Measurements from ENCODE around the gene GORAB.

GORAB gene, protein sequence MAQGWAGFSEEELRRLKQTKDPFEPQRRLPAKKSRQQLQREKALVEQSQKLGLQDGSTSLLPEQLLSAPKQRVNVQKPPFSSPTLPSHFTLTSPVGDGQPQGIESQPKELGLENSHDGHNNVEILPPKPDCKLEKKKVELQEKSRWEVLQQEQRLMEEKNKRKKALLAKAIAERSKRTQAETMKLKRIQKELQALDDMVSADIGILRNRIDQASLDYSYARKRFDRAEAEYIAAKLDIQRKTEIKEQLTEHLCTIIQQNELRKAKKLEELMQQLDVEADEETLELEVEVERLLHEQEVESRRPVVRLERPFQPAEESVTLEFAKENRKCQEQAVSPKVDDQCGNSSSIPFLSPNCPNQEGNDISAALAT

DNA sequence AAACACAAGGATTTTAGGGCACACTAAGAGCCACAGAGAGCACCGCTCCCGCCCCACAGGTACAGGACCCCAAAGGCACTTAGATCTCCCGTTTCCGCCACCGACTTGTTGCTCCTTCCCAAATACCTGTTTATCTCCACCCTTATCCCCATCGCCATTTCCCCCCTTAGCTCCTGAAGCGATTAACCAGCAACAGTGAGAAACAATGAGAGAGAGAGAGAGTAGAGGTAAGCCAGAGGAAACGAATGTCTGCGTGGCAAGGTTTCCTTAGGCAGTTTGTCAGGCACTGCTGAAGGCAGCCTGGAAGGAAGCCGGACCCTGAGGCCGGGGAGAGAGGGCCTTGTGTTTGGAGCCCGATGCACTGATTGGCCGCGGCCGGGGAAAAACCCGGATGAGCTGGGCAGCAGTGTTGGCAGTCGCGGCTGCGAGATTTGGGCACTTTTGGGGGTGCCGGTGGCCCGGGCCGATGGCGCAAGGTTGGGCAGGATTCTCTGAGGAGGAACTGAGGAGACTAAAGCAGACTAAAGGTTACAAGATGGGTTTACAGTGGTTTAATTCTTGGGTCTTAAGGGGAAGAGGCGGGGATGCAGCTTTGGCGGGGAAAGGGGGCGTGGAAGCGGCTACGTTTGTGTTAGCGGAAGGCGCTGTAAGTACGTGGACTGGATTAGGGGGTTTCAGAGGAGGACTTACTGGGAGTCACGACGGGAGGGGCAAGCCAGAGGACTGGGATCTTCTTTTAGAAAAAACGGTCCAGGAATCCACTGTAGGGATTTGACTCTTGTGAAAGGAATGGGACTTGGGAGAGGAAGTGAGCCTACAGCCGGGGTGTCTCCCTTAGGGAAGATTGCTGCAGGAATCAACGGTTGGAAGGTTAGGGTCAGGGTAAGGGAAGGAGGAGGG lies at the start of gene GORAB:
TSS of gene GORAB (plus strand) at position 409 of the 900 bp plus-strand sequence. CDS start at position 467, 58 bp downstream.
- no peak for TF ChIP-seq JUND (IDR thresholded peaks at IDR 0.05; ENCODE audit: low read depth)
- peak; percentile 88 to 95 for DNase-seq (ENCODE audit: low read depth in 1 of 2, low spot score in 1 of 2)
- in situ Hi-C loops (cut with HindIII; ENCODE audit: low pct_unique_long_range_greater_than_20kb, low sequenced_read_pairs) = no loop called here

DNA sequence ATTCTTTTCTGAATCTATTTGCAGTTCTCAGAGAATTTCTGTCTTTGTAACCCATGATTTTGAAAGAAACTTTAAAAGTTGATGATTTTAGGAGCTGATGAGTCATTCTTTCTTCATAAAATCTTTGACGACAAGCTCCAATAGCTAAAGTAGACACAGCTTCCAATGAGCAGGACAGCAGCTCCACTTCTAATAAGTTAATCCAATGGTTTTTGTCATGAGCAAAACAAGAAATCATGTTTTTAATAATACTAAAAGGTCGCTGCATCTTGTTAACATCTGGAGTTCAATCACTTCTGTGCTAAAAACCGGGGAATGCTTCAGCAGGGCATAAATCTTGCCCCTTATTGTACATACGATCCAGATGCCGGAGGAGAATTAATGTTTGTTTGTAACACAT lies 48.9 kb upstream of the GORAB start:
- in situ Hi-C loops (cut with HindIII; ENCODE audit: low pct_unique_long_range_greater_than_20kb, low sequenced_read_pairs) = no loop called here
- DNase-seq (ENCODE audit: low read depth in 1 of 2, low spot score in 1 of 2) = no peak
- no peak for TF ChIP-seq JUND (IDR thresholded peaks at IDR 0.05; ENCODE audit: low read depth)

DNA sequence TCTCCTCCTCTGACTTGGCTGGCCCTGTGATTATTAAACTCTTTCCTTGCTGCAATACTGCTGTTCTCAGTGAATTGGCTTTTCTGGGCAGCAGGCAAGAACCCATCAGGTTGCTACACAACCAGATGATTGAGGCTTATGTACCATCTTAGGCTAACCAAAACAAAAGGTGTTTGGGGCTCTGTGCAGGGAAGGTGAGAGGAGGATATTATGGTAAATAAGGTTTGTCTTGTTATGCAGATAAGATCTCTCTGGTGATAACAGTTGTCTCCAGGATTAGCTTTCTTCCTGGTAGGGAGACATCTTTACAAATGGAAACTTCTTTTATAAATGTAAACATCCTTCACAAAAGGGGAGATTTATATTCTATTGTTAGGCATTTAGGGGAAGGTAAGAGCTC lies 44.5 kb upstream of the GORAB start:
- no peak for TF ChIP-seq JUND (IDR thresholded peaks at IDR 0.05; ENCODE audit: low read depth)
- in situ Hi-C loops (cut with HindIII; ENCODE audit: low pct_unique_long_range_greater_than_20kb, low sequenced_read_pairs) = no loop called here
- DNase-seq (ENCODE audit: low read depth in 1 of 2, low spot score in 1 of 2) = no peak

DNA sequence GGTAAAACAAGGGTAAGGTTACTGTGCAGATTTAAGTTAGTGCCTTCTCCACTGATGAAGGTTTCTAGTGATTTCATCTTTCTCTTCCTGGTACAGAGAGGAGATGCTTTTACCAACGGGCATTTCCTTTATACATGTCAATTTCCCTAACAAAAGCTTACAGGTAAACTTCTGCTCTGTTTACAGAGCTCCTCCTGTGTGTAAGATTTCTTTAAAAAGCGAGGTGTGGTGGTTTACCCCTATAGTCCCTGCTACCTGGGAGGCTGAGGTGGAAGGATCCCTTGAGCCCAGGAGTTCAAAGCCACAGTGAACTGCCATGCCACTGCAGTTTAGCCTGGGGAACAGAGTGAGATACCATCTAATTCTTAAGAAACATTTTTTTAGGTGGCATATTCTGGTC lies 40.7 kb upstream of the GORAB start:
- DNase-seq (ENCODE audit: low read depth in 1 of 2, low spot score in 1 of 2) = no peak
- TF ChIP-seq JUND (IDR thresholded peaks at IDR 0.05; ENCODE audit: low read depth) = no peak
- in situ Hi-C loops (cut with HindIII; ENCODE audit: low pct_unique_long_range_greater_than_20kb, low sequenced_read_pairs) = no loop called here

DNA sequence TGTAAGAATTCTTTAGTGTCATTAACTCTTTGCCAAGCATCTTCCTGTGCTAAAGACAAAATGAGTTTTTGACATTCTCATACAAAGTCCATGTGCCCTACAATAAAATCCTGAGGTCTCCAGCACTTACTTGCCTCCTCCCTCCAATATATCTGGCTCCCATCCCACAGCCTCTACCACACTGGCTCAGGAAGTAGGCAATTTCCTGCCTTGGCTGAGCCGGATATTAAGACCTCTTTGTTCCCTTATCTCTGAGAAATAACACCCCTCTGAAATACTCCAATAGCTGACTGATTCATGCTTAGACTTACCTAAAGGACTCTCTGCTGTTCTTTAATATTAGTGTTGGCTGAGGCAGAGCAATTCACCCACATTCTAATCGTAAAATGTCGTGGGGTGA lies 37.6 kb upstream of the GORAB start:
- no peak for DNase-seq (ENCODE audit: low read depth in 1 of 2, low spot score in 1 of 2)
- in situ Hi-C loops (cut with HindIII; ENCODE audit: low pct_unique_long_range_greater_than_20kb, low sequenced_read_pairs) = no loop called here
- TF ChIP-seq JUND (IDR thresholded peaks at IDR 0.05; ENCODE audit: low read depth) = no peak

DNA sequence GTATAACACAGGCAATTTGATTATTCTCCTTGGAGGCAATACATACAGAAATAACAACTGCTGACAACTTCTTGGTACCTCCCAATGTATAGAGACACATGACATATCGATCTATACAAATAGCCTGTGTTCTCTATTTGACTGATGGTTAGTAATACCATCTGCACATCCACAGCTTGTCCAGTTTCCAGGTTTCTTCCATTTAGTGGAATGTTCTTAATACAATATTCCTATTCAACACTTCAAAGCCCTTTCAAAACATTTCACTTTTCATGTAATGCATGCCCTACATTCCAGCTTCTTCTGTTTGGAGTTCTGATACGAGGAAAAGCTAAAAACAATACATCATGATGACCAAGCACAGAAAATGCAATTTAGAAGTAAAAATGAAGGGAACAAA lies 37.0 kb upstream of the GORAB start:
- DNase-seq (ENCODE audit: low read depth in 1 of 2, low spot score in 1 of 2) = no peak
- in situ Hi-C loops (cut with HindIII; ENCODE audit: low pct_unique_long_range_greater_than_20kb, low sequenced_read_pairs) = no loop called here
- no peak for TF ChIP-seq JUND (IDR thresholded peaks at IDR 0.05; ENCODE audit: low read depth)

DNA sequence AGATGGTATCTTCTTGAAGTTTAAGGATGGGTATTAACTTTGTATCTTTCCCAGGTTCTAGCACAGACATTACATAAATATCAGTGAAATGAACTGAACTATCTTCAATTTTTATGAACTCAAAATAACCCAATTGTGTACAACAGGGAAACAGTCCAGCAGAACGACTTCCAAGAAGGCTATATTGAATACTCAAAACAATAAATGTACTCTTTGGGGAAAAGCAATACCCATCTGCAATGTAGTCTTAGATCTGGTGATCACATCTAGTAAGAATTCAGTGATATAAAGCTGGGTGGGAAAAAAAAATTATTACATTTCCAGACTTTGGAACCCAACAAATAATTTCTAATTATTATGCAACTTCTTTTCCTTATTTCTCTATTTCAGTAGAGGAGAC lies 33.1 kb upstream of the GORAB start:
- no peak for DNase-seq (ENCODE audit: low read depth in 1 of 2, low spot score in 1 of 2)
- no peak for TF ChIP-seq JUND (IDR thresholded peaks at IDR 0.05; ENCODE audit: low read depth)
- in situ Hi-C loops (cut with HindIII; ENCODE audit: low pct_unique_long_range_greater_than_20kb, low sequenced_read_pairs) = no loop called here

DNA sequence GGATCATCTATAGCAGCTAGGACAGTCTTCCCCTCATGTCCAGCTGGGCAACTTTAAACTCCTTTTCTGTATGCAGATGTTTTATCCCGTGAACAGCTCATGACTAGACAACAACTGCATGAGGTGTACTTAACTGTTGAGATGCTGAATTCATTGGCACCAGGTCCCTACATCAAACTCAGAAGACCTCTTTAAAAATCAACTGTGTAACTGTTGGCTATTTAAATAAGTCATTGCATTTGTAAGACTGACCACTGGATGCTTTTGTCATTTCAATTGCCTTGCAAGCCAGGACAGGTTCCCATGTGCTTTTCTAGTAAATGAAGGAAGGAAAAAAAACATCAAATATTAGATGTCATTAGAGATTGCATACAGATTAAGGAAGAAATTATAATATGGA lies 28.3 kb upstream of the GORAB start:
- no peak for TF ChIP-seq JUND (IDR thresholded peaks at IDR 0.05; ENCODE audit: low read depth)
- no peak for DNase-seq (ENCODE audit: low read depth in 1 of 2, low spot score in 1 of 2)
- in situ Hi-C loops (cut with HindIII; ENCODE audit: low pct_unique_long_range_greater_than_20kb, low sequenced_read_pairs) = no loop called here

DNA sequence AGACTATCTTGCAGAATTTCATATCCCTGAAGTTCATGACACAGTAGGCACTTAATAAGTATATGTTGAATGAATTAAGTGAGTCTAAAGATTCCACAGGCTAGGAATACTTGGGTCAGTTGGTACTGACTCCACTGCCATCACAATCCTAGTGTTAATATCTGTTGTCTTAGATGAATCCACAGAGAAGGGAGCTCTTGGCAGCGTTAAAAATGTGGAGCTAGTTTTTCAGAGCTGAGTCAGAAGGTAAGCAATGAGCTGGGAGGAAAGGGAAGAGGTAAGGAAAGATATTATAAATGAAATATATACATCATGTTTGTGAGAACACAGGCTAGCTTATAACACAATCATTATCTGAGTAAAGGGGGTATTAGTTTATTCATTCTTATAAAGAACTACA lies 21.8 kb upstream of the GORAB start:
- TF ChIP-seq JUND (IDR thresholded peaks at IDR 0.05; ENCODE audit: low read depth) = no peak
- no peak for DNase-seq (ENCODE audit: low read depth in 1 of 2, low spot score in 1 of 2)
- in situ Hi-C loops (cut with HindIII; ENCODE audit: low pct_unique_long_range_greater_than_20kb, low sequenced_read_pairs) = no loop called here

DNA sequence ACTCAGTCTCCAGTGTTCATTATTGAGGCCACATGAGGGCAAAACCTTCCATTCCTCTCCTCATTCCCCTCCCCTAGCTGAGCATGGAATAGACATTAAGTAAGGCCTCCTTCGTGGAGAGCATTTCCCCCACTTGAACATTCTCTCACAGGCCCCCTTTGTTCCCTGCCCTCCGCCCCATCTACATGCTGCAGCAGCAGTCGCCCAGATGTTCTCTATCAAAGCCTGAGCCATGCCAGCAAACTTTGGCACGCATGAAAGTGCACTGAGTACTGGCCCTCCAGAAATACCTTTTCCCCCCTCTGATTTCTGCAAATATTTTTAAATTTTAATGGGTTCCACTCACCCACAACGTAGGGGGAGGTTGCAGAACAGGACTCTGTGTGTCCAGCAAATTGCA lies 20.9 kb upstream of the GORAB start:
- DNase-seq (ENCODE audit: low read depth in 1 of 2, low spot score in 1 of 2) = no peak
- no peak for TF ChIP-seq JUND (IDR thresholded peaks at IDR 0.05; ENCODE audit: low read depth)
- in situ Hi-C loops (cut with HindIII; ENCODE audit: low pct_unique_long_range_greater_than_20kb, low sequenced_read_pairs) = no loop called here

DNA sequence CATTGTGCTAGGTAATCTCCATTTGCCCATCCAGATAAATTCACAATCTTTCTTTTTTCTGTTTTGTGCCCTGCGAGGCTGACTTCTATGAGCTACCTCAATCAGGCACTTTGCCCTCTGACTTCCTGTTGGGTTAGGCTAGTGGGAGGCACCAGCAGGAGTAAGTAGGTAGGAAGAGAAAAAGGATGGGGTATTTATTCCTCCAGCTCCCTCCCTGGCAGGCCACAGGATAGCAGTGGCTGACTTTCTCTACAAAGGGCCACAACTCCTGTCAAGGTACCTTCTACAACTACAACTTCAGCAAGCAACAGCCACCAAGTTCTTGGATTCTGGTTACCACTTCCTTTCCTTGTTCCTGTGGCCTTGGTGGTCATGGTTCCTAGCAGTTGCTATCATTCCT lies 18.8 kb upstream of the GORAB start:
- no peak for TF ChIP-seq JUND (IDR thresholded peaks at IDR 0.05; ENCODE audit: low read depth)
- no peak for DNase-seq (ENCODE audit: low read depth in 1 of 2, low spot score in 1 of 2)
- in situ Hi-C loops (cut with HindIII; ENCODE audit: low pct_unique_long_range_greater_than_20kb, low sequenced_read_pairs) = no loop called here

DNA sequence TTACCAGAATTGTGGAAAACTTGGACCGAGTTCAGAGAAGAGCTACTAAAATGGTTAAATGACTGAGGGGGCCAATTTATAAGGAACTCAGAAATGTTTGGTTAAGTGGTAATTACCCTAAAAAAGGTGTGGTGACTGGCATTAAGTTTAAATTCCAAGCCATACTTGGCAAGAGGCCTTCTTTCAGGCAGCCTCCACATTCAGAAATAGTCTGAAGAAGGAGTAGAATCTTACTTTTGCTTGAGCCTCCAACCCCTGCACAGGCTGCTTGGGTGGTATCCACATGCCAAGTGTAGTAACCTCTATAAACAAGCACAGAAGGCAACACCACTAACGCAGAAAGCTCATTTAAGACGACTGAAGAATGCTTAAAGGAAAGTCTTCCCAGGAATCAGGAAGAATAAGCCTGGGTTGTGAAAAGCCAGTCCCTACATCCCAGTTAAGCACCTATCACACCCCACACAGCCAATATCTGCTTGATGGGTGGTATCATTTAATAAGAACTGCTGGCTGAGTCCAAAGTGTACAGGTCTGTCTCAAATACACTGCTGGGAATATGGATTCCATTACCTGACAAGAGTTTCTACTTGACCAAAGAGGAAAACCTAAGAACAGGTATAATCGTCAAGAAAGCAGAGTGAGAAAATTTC lies 13.7 kb upstream of the GORAB start:
- in situ Hi-C loops (cut with HindIII; ENCODE audit: low pct_unique_long_range_greater_than_20kb, low sequenced_read_pairs) = no loop called here
- no peak for DNase-seq (ENCODE audit: low read depth in 1 of 2, low spot score in 1 of 2)
- no peak for TF ChIP-seq JUND (IDR thresholded peaks at IDR 0.05; ENCODE audit: low read depth)

DNA sequence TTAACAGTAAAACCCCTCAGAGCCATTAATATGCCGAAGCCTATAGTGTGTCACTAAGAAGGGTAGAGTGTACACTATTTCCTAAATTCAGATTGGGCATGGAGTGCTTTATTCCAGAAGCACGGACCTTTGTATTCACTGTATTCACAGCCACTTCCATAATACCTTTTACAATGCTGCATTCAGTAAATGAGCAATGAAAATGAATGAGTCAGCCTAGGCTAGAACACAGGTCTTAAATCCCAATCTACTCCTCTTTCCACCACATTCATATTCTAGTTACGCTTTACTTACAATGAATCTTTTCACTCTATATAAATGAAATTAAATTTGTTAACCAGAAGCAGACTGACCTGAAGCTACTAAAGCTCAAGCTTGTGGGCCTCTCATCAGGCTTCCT lies 13.0 kb upstream of the GORAB start:
- no peak for TF ChIP-seq JUND (IDR thresholded peaks at IDR 0.05; ENCODE audit: low read depth)
- in situ Hi-C loops (cut with HindIII; ENCODE audit: low pct_unique_long_range_greater_than_20kb, low sequenced_read_pairs) = no loop called here
- no peak for DNase-seq (ENCODE audit: low read depth in 1 of 2, low spot score in 1 of 2)
